ENCODE measurements around the gene GOLGA3. TPM values are rescaled to one million over a fixed set of nuclear protein-coding genes. Genes with fewer than 3 reads are reported as not detected.
A peak's percentile ranks its signal among the peaks of the same experiment; 100 is the strongest.
"Not testable (repeated sequence)": the region's sequence is repeated elsewhere in the genome, so short reads cannot be mapped to it uniquely, and the experiment has no call there.

The GOLGA3 gene
- total and polyA plus RNA-seq, 2 donors from 2014 or later, result 7.7 to 53.0 TPM

DNA sequence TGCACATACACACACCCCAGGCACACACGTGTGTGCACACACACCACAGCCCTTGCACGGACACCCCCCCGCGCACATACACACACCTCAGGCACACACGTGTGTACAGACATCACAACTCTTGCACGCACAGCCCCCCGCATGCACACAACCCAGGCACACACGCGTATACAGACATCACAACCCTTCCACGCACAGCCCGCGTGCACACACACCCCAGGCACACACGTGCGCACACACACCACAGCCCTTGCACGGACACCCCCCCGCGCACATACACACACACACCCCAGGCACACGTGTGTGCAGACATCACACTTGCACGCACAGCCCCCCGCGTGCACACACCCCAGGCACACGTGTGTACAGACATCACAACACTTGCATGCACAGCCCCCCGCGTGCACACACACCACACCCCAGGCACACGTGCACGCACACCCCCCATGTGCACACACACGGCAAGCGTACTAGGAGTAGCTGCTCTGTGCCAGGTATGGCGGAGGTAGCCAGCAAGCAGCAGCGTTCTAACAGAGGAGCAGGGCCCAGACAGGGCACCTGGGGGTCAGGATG lies 48.8 kb downstream of the GOLGA3 start:
- no peaks in the 10 kb centered on the region for H3K4me1 ChIP-seq (ENCODE audit: control insufficient read depth in 2 of 3, insufficient read depth in 2 of 3, low read depth in 1 of 3, low read length in 3 of 3)
- FAIRE-seq (no peak), DNase-seq (no peak)
- no peaks in the 10 kb centered on the region for H3K27me3 ChIP-seq (ENCODE audit: control insufficient read depth, insufficient read depth, low read length)
- no peak overlapping the region for H3K27ac ChIP-seq (ENCODE audit: low read depth in 2 of 2, low read length in 2 of 2)
- no peak overlapping the region for H3K4me3 ChIP-seq (ENCODE audit: low read length in 3 of 3)
- TF ChIP-seq, protein P1, sequence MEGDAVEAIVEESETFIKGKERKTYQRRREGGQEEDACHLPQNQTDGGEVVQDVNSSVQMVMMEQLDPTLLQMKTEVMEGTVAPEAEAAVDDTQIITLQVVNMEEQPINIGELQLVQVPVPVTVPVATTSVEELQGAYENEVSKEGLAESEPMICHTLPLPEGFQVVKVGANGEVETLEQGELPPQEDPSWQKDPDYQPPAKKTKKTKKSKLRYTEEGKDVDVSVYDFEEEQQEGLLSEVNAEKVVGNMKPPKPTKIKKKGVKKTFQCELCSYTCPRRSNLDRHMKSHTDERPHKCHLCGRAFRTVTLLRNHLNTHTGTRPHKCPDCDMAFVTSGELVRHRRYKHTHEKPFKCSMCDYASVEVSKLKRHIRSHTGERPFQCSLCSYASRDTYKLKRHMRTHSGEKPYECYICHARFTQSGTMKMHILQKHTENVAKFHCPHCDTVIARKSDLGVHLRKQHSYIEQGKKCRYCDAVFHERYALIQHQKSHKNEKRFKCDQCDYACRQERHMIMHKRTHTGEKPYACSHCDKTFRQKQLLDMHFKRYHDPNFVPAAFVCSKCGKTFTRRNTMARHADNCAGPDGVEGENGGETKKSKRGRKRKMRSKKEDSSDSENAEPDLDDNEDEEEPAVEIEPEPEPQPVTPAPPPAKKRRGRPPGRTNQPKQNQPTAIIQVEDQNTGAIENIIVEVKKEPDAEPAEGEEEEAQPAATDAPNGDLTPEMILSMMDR (IDR thresholded peaks at IDR 0.05; ENCODE audit: borderline replicate concordance, extremely low read depth, insufficient read depth), result no peak
- H3K9ac ChIP-seq (ENCODE audit: low read length in 3 of 3), result no peak overlapping the region
- H3K9me3 ChIP-seq (ENCODE audit: control insufficient read depth in 2 of 3, insufficient read depth in 1 of 3, low read length in 3 of 3), result no peaks in the 10 kb centered on the region
- H3K36me3 ChIP-seq (ENCODE audit: control insufficient read depth in 2 of 3, insufficient read depth in 3 of 3, low read length in 3 of 3), result peaks cover 5 to 31% (median 30%) of the 10 kb centered on the region in 3 donors
- intact Hi-C loops (cut with DNase I), result no loop called here

DNA sequence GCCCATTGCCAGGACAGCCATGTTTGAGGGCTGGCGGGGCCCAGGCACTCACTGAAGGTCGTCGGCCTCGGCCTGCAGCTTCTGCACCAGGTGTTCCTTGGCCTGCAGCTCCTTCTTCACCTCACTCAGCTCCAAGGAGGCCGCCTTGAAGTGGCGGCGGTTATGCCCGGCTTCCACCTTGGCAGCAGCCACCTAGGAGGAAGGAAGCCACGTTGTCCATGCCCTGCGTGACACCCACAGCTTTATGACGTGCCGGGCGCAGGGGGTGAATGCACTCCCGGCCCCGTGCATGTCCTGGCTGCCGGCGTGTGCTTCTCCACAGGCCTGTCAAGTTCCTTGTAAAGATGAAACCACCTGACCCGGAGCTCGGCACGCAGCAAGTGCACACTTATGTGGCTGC lies 51.1 kb downstream of the GOLGA3 start:
- FAIRE-seq (no peak), DNase-seq (no peak)
- Histone ChIP-seq H3K27me3 (ENCODE audit: control insufficient read depth, insufficient read depth, low read length) (no peaks in the 10 kb centered on the region), H3K9me3 (ENCODE audit: control insufficient read depth in 2 of 3, insufficient read depth in 1 of 3, low read length in 3 of 3) (no peaks in the 10 kb centered on the region), H3K4me3 (ENCODE audit: low read length in 3 of 3) (no peak overlapping the region), H3K4me1 (ENCODE audit: control insufficient read depth in 2 of 3, insufficient read depth in 2 of 3, low read depth in 1 of 3, low read length in 3 of 3) (no peaks in the 10 kb centered on the region), H3K9ac (ENCODE audit: low read length in 3 of 3) (no peak overlapping the region), H3K27ac (ENCODE audit: low read depth in 2 of 2, low read length in 2 of 2) (no peak overlapping the region), H3K36me3 (ENCODE audit: control insufficient read depth in 2 of 3, insufficient read depth in 3 of 3, low read length in 3 of 3) (peaks cover 0 to 39% (median 35%) of the 10 kb centered on the region in 3 donors)
- TF ChIP-seq, protein P1 (IDR thresholded peaks at IDR 0.05; ENCODE audit: borderline replicate concordance, extremely low read depth, insufficient read depth), result no peak
- intact Hi-C loops (cut with DNase I), result no loop called here

DNA sequence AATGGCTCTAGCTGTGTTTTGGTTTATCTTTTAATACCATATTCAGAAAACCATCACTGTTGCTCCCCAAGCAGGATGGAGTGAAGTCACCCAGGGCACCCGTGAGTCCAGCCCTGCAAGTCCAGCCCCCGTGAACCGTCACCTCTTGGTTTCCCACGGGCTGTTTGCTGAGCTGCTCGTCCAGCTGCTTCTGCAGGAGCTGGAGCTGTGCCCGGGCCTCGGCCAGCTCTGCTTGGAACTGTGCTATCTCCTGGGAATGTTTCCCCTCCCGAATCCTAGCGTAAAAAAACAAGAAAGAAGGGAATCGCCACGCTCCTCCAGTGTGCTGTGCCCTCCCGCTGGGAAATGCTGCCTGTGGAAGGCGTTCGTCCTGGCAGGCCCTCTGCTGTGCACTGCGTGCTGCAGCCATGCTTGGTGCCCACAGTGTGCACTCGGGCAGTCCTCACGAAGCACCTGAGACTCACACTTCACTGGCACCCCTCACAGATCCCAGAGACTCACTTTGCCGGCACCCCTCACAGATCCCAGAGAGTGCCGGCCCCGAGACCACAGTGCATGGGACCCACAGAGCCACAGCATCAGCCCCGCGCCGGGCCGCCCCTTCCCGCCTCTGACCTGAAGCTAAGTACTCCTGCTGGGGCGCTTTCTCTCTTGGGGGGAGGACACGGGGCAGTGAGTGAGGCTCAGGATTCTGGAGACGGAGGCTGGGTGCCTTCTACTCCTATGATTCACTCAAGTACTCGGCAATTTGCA lies 51.7 kb downstream of the GOLGA3 start:
- intact Hi-C loops (cut with DNase I), result no loop called here
- Histone ChIP-seq H3K36me3 (ENCODE audit: control insufficient read depth in 2 of 3, insufficient read depth in 3 of 3, low read length in 3 of 3) (peaks cover 0 to 39% (median 33%) of the 10 kb centered on the region in 3 donors), H3K9ac (ENCODE audit: low read length in 3 of 3) (no peak overlapping the region), H3K27me3 (ENCODE audit: control insufficient read depth, insufficient read depth, low read length) (no peaks in the 10 kb centered on the region), H3K4me1 (ENCODE audit: control insufficient read depth in 2 of 3, insufficient read depth in 2 of 3, low read depth in 1 of 3, low read length in 3 of 3) (no peaks in the 10 kb centered on the region), H3K4me3 (ENCODE audit: low read length in 3 of 3) (no peak overlapping the region), H3K27ac (ENCODE audit: low read depth in 2 of 2, low read length in 2 of 2) (no peak overlapping the region), H3K9me3 (ENCODE audit: control insufficient read depth in 2 of 3, insufficient read depth in 1 of 3, low read length in 3 of 3) (no peaks in the 10 kb centered on the region)
- FAIRE-seq (no peak), DNase-seq (peak in 2 of 5 donors; percentile 34 to 93)
- TF ChIP-seq, protein P1 (IDR thresholded peaks at IDR 0.05; ENCODE audit: borderline replicate concordance, extremely low read depth, insufficient read depth), result no peak

DNA sequence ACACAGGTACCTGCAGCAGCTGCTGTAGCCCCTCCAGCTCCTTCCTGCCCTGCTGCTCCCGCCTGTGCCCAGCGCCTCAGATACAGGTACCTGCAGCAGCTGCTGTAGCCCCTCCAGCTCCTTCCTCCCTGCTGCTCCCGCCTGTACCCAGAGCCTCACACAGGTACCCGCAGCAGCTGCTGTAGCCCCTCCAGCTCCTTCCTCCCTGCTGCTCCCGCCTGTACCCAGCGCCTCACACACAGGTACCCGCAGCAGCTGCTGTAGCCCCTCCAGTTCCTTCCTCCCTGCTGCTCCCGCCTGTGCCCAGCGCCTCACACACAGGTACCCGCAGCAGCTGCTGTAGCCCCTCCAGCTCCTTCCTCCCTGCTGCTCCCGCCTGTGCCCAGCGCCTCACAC lies 52.4 kb downstream of the GOLGA3 start:
- intact Hi-C loops (cut with DNase I); H3K27ac ChIP-seq (ENCODE audit: low read depth in 2 of 2, low read length in 2 of 2); H3K4me1 ChIP-seq (ENCODE audit: control insufficient read depth in 2 of 3, insufficient read depth in 2 of 3, low read depth in 1 of 3, low read length in 3 of 3); H3K27me3 ChIP-seq (ENCODE audit: control insufficient read depth, insufficient read depth, low read length); DNase-seq; FAIRE-seq; H3K4me3 ChIP-seq (ENCODE audit: low read length in 3 of 3); H3K9ac ChIP-seq (ENCODE audit: low read length in 3 of 3); H3K9me3 ChIP-seq (ENCODE audit: control insufficient read depth in 2 of 3, insufficient read depth in 1 of 3, low read length in 3 of 3): not testable (repeated sequence)
- peaks cover 0 to 45% (median 35%) of the 10 kb centered on the region in 3 donors for H3K36me3 ChIP-seq (ENCODE audit: control insufficient read depth in 2 of 3, insufficient read depth in 3 of 3, low read length in 3 of 3)
